Lower leg skin (tissue), 4 donors: Measurements from ENCODE around the gene ZNF365. TPM values are rescaled to one million over a fixed set of nuclear protein-coding genes. Genes with fewer than 3 reads are reported as not detected.

Source experiments
- DNase-seq, 2 donors: peaks; one replicate each; pipeline ENCODE4 v3.0.0-alpha.2; 2019; ENCODE audit warnings: low spot score in 2 of 2
- H3K4me3 ChIP-seq: fragments of 200-600 bp; sonication (generic); 2 replicates; pipeline ENCODE4 v1.5.1; 2017; ENCODE audit warnings: mild to moderate bottlenecking, low read depth; ENCODE audit not compliant: poor library complexity, severe bottlenecking
- CTCF ChIP-seq, 3 donors: fragments of 450-650 bp; IDR thresholded peaks; one replicate each; pipeline ENCODE4 v1.5.1; 2016; ENCODE audit warnings: antibody characterized with exemption in 3 of 3, mild to moderate bottlenecking in 3 of 3, moderate library complexity in 2 of 3
- POLR2A ChIP-seq, 2 donors: fragments of 450-650 bp; IDR thresholded peaks; one replicate each; pipeline ENCODE4 v1.6.1; 2016 to 2017; ENCODE audit warnings: antibody characterized with exemption in 2 of 2, mild to moderate bottlenecking in 1 of 2, moderate library complexity in 1 of 2
- WGBS, 2 donors: methylation state at CpG; one replicate each; pipeline ENCODE4 v1.1.5; 2018; 5-methylcytosine and 5-hydroxymethylcytosine counted together
- intact Hi-C: fragments of 100-400 bp; cut with DNase I; formaldehyde crosslinking; loops from one replicate; pipeline ENCODE4 v1.15.0; 2023; ENCODE audit warnings: low total_unique reads
- total RNA-seq, 4 donors: library from RNA; depleted of rRNA; stranded (reverse); fragments of >200 nt; gene quantifications; one replicate each; pipeline ENCODE4 v1.1.0, GENCODE V29; 2016

The ZNF365 gene
- total RNA-seq, 4 donors from 2014 or later: 0.30 to 4.7 (median 1.1) TPM

- no peak for TF ChIP-seq CTCF (IDR thresholded peaks at IDR 0.05)
- no peak for TF ChIP-seq POLR2A (IDR thresholded peaks at IDR 0.05)
- intact Hi-C loops: no loop called here
- no peak for DNase-seq
- WGBS, 2 donors: 60 to 72% methylated on average over 2 of the region's 2 CpGs
- H3K4me3 ChIP-seq: no peak overlapping the region
These were observed 39.5 kb downstream of the ZNF365 start for GRCh38 chr10:62413652-62414051.

GRCh38 chr10:62414359-62414758 is 40.2 kb downstream of the ZNF365 start:
- no peak for DNase-seq
- TF ChIP-seq POLR2A (IDR thresholded peaks at IDR 0.05) (no peak), CTCF (IDR thresholded peaks at IDR 0.05) (no peak)
- 0 to 70% methylated on average over 1 of the region's 1 CpG for WGBS, 2 donors
- intact Hi-C loops: no loop called here
- H3K4me3 ChIP-seq: no peak overlapping the region

- WGBS, 2 donors: 0 to 90% methylated on average over 1 of the region's 1 CpG
- no peak overlapping the region for H3K4me3 ChIP-seq
- TF ChIP-seq POLR2A (IDR thresholded peaks at IDR 0.05): no peak
- no peak for TF ChIP-seq CTCF (IDR thresholded peaks at IDR 0.05)
- DNase-seq: no peak
- intact Hi-C loops: no loop called here
These were observed 48.0 kb downstream of the ZNF365 start for GRCh38 chr10:62422068-62422590.

- no peak overlapping the region for H3K4me3 ChIP-seq
- intact Hi-C loops: no loop called here
- TF ChIP-seq CTCF (IDR thresholded peaks at IDR 0.05): no peak
- no peak for TF ChIP-seq POLR2A (IDR thresholded peaks at IDR 0.05)
- 86 to 91% methylated on average over 1 of the region's 1 CpG for WGBS, 2 donors
- DNase-seq: no peak
These were observed 49.9 kb downstream of the ZNF365 start for GRCh38 chr10:62424026-62424425.

GRCh38 chr10:62426086-62426485 is 51.9 kb downstream of the ZNF365 start:
- intact Hi-C loops: no loop called here
- DNase-seq: no peak
- TF ChIP-seq POLR2A (IDR thresholded peaks at IDR 0.05) (no peak), CTCF (IDR thresholded peaks at IDR 0.05) (no peak)
- WGBS, 2 donors: 81 to 89% methylated on average over 1 of the region's 1 CpG
- no peak overlapping the region for H3K4me3 ChIP-seq

- no peak overlapping the region for H3K4me3 ChIP-seq
- WGBS, 2 donors: 81 to 87% methylated on average over 3 of the region's 3 CpGs
- no peak for TF ChIP-seq CTCF (IDR thresholded peaks at IDR 0.05)
- TF ChIP-seq POLR2A (IDR thresholded peaks at IDR 0.05): no peak
- DNase-seq: no peak
- intact Hi-C loops: no loop called here
These were observed 52.4 kb downstream of the ZNF365 start for GRCh38 chr10:62426600-62426999.
